HL-60 (cell line): ENCODE data around the gene SELENOW.
A peak's percentile ranks its signal among the peaks of the same experiment; 100 is the strongest.
"Not testable (repeated sequence)": the region's sequence is repeated elsewhere in the genome, so short reads cannot be mapped to it uniquely, and the experiment has no call there.

ENCODE experiments used
- DNase-seq, 2 experiments: peaks; one replicate each; pipeline ENCODE4 v3.0.0-alpha.2; 2010 to 2020; ENCODE audit warnings: low read depth in 1 of 2, low spot score in 1 of 2
- H3K27ac ChIP-seq: fragments of 250-450 bp; sonication (Bioruptor Pico); replicated peaks from 2 replicates; pipeline ENCODE4 v1.5.1; 2020; ENCODE audit warnings: mild to moderate bottlenecking, moderate library complexity
- H3K27me3 ChIP-seq: fragments of 250-450 bp; sonication (Bioruptor Pico); 2 replicates; pipeline ENCODE4 v1.5.1; 2021; ENCODE audit warnings: mild to moderate bottlenecking, moderate library complexity; ENCODE audit not compliant: insufficient read depth, poor library complexity, severe bottlenecking
- H3K4me3 ChIP-seq: replicated peaks from 2 replicates; pipeline ENCODE4 v1.5.1; 2011; ENCODE audit warnings: mild to moderate bottlenecking, control low read depth, low read length; ENCODE audit not compliant: insufficient read depth
- GABPA ChIP-seq: IDR thresholded peaks from 2 replicates; pipeline ENCODE4 v1.6.1; 2012; ENCODE audit warnings: low read depth
- POLR2AphosphoS5 ChIP-seq: IDR thresholded peaks from 2 replicates; pipeline ENCODE4 v1.6.1; 2012; ENCODE audit warnings: low read depth
- SPI1 ChIP-seq: IDR thresholded peaks from 2 replicates; pipeline ENCODE4 v1.6.1; 2012; ENCODE audit warnings: low read depth, mild to moderate bottlenecking, borderline replicate concordance
- TF ChIP-seq, protein P1 (sequence below): IDR thresholded peaks from one replicate; pipeline ENCODE4 v1.5.1; 2011; ENCODE audit warnings: low read length, control low read depth, inconsistent platforms; ENCODE audit not compliant: insufficient read depth
- TF ChIP-seq, protein P2 (sequence below): IDR thresholded peaks from 2 replicates; pipeline ENCODE4 v1.6.1; 2012; ENCODE audit warnings: low read depth; ENCODE audit not compliant: insufficient replicate concordance

SELENOW gene

DNA sequence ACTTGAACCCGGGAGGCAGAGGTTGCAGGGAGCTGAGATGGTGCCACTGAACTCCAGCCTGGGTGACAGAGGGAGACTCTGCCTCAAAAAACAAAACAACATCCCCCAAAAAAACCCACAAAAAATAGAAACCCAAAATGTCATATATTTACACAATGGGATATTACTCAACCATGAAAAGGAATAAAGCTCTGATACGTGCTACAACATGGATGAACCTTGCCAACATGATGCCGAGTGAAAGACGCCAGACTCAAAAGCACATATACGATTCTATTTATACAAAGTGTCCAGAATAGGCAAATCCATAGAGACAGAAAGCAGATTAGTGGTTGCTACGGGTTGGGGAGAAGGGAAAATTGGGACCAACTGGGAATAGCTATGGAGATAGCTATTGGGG lies 27.9 kb downstream of the SELENOW start:
- H3K4me3 ChIP-seq: no peak overlapping the region
- H3K27me3 ChIP-seq: no peaks in the 10 kb centered on the region
- no peak for TF ChIP-seq GABPA
- no peak for TF ChIP-seq POLR2AphosphoS5
- TF ChIP-seq SPI1: no peak
- TF ChIP-seq, protein P1, sequence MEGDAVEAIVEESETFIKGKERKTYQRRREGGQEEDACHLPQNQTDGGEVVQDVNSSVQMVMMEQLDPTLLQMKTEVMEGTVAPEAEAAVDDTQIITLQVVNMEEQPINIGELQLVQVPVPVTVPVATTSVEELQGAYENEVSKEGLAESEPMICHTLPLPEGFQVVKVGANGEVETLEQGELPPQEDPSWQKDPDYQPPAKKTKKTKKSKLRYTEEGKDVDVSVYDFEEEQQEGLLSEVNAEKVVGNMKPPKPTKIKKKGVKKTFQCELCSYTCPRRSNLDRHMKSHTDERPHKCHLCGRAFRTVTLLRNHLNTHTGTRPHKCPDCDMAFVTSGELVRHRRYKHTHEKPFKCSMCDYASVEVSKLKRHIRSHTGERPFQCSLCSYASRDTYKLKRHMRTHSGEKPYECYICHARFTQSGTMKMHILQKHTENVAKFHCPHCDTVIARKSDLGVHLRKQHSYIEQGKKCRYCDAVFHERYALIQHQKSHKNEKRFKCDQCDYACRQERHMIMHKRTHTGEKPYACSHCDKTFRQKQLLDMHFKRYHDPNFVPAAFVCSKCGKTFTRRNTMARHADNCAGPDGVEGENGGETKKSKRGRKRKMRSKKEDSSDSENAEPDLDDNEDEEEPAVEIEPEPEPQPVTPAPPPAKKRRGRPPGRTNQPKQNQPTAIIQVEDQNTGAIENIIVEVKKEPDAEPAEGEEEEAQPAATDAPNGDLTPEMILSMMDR: no peak
- TF ChIP-seq, protein P2, sequence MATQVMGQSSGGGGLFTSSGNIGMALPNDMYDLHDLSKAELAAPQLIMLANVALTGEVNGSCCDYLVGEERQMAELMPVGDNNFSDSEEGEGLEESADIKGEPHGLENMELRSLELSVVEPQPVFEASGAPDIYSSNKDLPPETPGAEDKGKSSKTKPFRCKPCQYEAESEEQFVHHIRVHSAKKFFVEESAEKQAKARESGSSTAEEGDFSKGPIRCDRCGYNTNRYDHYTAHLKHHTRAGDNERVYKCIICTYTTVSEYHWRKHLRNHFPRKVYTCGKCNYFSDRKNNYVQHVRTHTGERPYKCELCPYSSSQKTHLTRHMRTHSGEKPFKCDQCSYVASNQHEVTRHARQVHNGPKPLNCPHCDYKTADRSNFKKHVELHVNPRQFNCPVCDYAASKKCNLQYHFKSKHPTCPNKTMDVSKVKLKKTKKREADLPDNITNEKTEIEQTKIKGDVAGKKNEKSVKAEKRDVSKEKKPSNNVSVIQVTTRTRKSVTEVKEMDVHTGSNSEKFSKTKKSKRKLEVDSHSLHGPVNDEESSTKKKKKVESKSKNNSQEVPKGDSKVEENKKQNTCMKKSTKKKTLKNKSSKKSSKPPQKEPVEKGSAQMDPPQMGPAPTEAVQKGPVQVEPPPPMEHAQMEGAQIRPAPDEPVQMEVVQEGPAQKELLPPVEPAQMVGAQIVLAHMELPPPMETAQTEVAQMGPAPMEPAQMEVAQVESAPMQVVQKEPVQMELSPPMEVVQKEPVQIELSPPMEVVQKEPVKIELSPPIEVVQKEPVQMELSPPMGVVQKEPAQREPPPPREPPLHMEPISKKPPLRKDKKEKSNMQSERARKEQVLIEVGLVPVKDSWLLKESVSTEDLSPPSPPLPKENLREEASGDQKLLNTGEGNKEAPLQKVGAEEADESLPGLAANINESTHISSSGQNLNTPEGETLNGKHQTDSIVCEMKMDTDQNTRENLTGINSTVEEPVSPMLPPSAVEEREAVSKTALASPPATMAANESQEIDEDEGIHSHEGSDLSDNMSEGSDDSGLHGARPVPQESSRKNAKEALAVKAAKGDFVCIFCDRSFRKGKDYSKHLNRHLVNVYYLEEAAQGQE: no peak
- no peak for DNase-seq
- no peak overlapping the region for H3K27ac ChIP-seq

DNA sequence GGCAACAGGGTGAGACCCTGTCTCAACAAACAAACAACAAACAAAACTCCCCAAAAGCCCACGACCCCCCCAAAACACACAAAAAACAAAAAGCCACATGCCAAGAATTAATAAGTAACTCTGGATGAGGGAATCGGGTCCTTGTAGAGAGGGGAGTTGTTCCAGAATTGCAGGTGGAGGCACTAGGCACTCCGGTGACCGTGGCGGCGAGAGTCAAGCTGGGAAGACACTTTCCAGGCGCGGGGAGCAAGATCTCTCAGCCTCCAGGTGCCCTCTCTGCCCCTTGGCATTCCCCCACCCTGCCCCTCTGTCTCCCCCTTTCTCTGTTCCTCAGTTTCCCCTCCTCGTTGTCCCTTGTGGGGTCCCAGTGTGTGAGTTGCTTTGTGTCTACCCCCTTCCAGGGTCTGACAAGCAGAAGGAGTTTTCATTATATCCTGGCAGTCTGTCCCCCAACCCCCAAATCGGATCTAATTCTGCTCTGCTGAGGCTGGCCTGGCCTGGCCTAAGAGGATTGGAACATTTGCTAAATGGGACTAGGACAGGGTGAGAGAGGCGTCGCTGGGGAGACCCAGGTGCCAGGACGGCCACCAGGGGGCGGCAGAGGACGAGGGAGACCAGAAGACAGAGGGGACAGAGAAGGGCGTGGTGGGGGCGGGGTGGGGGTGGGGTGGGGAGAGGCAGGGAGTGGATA lies 34.9 kb downstream of the SELENOW start:
- DNase-seq: peak; percentile 37 to 64
- TF ChIP-seq POLR2AphosphoS5: no peak
- TF ChIP-seq SPI1: no peak
- TF ChIP-seq, protein P1: peak; percentile 31
- Histone ChIP-seq H3K27ac (no peak overlapping the region), H3K27me3 (no peaks in the 10 kb centered on the region), H3K4me3 (no peak overlapping the region)

DNA sequence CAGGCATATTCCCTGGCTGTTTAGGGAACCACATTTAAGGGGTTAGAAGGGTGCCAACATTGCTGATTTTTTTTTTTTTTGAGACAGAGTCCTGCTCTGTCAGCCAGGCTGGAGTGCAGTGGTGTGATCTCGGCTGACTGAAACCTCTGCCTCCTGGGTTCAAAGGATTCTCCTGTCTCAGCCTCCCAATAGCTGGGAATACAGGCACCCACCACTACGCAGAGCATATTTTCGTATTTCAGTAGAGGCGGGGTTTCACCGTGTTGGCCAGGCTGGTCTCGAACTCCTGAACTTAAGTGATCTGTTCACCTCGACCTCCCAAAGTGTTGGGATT lies 35.5 kb downstream of the SELENOW start:
- no peak overlapping the region for H3K4me3 ChIP-seq
- H3K27me3 ChIP-seq: no peaks in the 10 kb centered on the region
- TF ChIP-seq, protein P2: no peak
- TF ChIP-seq GABPA (no peak), SPI1 (no peak), POLR2AphosphoS5 (no peak)
- TF ChIP-seq, protein P1: no peak
- H3K27ac ChIP-seq: no peak overlapping the region
- no peak for DNase-seq

DNA sequence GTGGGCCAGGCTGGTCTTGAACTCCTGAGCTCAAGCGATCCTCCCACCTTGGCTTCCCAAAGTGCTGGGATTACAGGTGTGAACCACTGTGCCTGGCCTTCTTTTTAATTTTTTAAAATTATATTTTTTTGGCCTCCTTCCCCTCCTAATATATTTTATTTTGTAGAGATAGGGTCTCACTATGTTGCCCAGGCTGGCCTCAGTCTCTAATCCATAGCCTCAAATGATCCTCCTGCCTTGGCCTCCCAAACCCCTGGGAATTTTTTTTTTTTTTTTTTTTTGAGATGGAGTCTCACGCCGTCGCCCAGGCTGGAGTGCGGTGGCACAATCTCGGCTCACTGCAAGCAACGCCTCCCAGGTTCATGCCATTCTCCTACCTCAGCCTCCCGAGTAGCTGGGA lies 37.8 kb downstream of the SELENOW start:
- not testable (repeated sequence) for H3K4me3 ChIP-seq, H3K27ac ChIP-seq, DNase-seq, H3K27me3 ChIP-seq

DNA sequence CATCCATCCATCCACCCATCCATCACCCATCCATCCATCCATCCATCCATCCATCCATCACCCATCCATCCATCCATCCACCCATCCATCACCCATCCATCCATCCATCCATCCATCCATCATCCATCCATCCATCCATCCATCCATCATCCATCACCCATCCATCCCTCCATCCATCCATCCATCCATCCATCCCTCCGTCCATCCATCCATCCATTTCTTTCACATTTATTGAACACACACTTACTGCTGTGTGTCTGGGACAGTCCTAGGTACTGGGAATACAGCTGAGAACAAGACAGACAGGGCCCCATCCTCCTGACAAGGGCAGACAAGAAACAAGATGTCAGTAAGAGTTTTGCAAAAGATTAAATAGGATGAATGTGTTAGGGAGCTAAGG lies 39.7 kb downstream of the SELENOW start:
- H3K27me3 ChIP-seq, H3K4me3 ChIP-seq, DNase-seq, H3K27ac ChIP-seq: not testable (repeated sequence)
